OCI-LY7 (cell line): ENCODE measurements around the gene OBI1.

Experiments used
- CTCF ChIP-seq: fragments of 200-600 bp; sonication (generic); conservative IDR thresholded peaks from 2 replicates; pipeline ENCODE4 v1.5.1; 2014; ENCODE audit warnings: mild to moderate bottlenecking, antibody characterized with exemption, low read length, moderate library complexity, mixed read lengths
- EZH2phosphoT487 ChIP-seq: fragments of 200-600 bp; sonication (generic); IDR thresholded peaks from 2 replicates; pipeline ENCODE4 v1.6.1; 2018; ENCODE audit warnings: low read depth, borderline replicate concordance, mild to moderate bottlenecking, mixed run types, antibody characterized with exemption, low read length, moderate library complexity, mixed read lengths

- TF ChIP-seq CTCF (no peak), EZH2phosphoT487 (no peak)
Measured at GRCh38 chr13:78569029-78569428, 89.9 kb downstream of the OBI1 start.
